Mucosa of descending colon (tissue), 3 donors: ENCODE measurements around the gene COQ8B. TPM values are rescaled to one million over a fixed set of nuclear protein-coding genes. Genes with fewer than 3 reads are reported as not detected.

Source experiments
- ATAC-seq: fragments of 200-7000 bp; cut with Tn5 transposase; one replicate; pipeline ENCODE4 v1.9.1; 2020; ENCODE audit warnings: mild to moderate bottlenecking, moderate library complexity
- DNase-seq, 3 donors: peaks; one replicate each; pipeline ENCODE4 v3.0.0-alpha.2; 2020
- H3K36me3 ChIP-seq: fragments of 200-600 bp; one replicate; pipeline ENCODE4 v1.8.0; 2021; ENCODE audit warnings: low read depth, mild to moderate bottlenecking
- H3K4me1 ChIP-seq: fragments of 200-600 bp; one replicate; pipeline ENCODE4 v1.8.0; 2021; ENCODE audit warnings: low read depth, mild to moderate bottlenecking
- H3K4me3 ChIP-seq: fragments of 200-600 bp; one replicate; pipeline ENCODE4 v1.8.0; 2021; ENCODE audit warnings: mild to moderate bottlenecking
- H3K9me3 ChIP-seq: fragments of 200-600 bp; one replicate; pipeline ENCODE4 v1.8.0; 2021; ENCODE audit warnings: mild to moderate bottlenecking
- intact Hi-C, 2 donors: fragments of 100-400 bp; cut with DNase I in 1 of 2; cut with micrococcal nuclease in 1 of 2; formaldehyde crosslinking; loops; one replicate each; pipeline versions ENCODE4 v1.11.0 to v1.11.1; 2022; cut with DNase I, micrococcal nuclease
- total RNA-seq, 3 donors: library from RNA; stranded (reverse); fragmentation: NEBNext Ultra II Directional in 2 of 3; extraction: Animal tissue kit (Norgen Biotek cat#: 25700) in 2 of 3; gene quantifications; one replicate each; pipeline versions ENCODE4 v1.2.1 to v1.2.4, GENCODE V29; 2021 to 2023
- TF ChIP-seq, protein P1 (sequence below): fragments of 200-600 bp; IDR thresholded peaks from one replicate; pipeline ENCODE4 v1.8.0; 2022; ENCODE audit warnings: antibody characterized with exemption, mild to moderate bottlenecking
- donor health status: DM: no; HTN: no; CAD: no; lungs with moderate emphysema.
- donor health status: DM: no; HTN: no; CAD: no.
- donor health status: DM: no; HTN: yes; CAD: no.

COQ8B gene
- total RNA-seq, 3 donors from 2014 or later = 29.9 to 49.2 (median 39.3) TPM

DNA sequence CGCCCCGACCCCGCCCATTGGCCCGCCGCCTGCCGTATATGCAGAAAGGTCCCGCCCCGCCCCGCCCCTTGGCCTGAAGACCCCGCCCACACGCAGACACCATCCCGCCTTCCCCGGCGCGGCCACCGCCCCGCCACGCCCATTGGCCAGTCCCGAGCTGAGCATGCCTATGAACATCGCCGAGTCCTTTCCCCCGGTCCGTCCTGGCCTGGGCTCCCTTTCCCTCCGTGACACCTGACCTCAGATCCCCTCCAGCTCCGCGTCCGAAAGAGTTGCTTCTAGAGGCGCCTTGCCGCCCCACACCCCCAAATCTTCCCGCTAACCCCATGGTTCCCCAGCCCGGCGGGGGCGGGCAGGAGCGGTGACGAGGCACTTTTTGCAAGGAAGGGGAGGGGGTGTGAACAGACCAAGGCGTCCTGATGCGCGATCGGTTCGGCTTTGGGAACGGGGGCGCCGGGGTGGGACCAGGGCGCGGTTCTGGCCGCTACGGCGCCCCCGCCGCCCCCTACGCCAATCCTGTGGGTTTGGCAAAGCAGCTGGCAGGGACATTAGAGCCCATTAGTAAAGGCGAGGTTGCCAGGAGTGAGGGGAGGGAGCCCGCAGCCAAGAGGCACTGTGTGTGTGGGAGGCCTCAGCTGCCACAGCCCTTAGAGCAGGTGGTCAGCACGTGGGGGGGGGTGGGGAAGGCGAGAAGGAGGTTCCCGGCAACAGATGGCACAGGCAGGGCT lies 25.8 kb downstream of the COQ8B start:
- H3K9me3 ChIP-seq = no peaks in the 10 kb centered on the region
- H3K36me3 ChIP-seq = no peaks in the 10 kb centered on the region
- H3K4me1 ChIP-seq = peaks cover 8% of the 10 kb centered on the region
- peak overlapping the region; percentile 11 for H3K4me3 ChIP-seq
- DNase-seq = peak; percentile 95 to 98 (median 96)
- ATAC-seq = peak; percentile 93
- intact Hi-C loops = no loop called here
- TF ChIP-seq, protein P1, sequence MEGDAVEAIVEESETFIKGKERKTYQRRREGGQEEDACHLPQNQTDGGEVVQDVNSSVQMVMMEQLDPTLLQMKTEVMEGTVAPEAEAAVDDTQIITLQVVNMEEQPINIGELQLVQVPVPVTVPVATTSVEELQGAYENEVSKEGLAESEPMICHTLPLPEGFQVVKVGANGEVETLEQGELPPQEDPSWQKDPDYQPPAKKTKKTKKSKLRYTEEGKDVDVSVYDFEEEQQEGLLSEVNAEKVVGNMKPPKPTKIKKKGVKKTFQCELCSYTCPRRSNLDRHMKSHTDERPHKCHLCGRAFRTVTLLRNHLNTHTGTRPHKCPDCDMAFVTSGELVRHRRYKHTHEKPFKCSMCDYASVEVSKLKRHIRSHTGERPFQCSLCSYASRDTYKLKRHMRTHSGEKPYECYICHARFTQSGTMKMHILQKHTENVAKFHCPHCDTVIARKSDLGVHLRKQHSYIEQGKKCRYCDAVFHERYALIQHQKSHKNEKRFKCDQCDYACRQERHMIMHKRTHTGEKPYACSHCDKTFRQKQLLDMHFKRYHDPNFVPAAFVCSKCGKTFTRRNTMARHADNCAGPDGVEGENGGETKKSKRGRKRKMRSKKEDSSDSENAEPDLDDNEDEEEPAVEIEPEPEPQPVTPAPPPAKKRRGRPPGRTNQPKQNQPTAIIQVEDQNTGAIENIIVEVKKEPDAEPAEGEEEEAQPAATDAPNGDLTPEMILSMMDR = no peak

DNA sequence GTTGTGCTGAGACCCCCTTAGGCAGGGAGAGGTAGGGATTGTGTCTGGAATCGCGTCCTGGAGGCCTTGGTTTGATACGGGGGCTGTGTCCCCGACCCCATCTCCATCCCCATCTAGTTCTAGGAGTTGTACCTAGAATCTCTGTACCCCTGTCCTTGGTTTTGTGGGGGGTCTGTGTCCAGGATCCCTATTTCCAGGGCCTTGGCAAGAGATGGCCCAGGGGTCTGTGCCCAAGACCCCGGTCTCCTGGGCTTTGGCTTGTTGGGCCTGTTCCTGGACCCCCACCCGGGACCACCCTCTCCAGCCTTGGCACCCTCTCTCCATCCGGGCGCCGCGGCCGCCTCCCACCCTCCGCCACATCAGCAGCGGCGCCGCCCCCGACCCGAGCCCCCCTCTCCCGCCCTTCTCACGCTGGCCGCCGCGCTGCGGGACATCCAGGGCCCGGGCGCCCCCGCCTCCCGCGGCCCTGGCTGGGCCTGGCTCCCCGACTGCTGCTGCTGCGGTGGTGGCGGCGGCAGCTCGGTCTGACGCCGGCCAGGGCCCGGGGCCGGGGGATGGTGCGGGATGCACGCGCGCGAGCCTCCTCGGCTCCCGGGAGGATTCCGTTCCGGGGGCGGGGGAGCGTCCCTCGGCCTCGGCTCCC lies 26.5 kb downstream of the COQ8B start, which contains the start of gene NUMBL:
TSS of gene NUMBL (minus strand) at position 602 of the 643 bp plus-strand sequence. CDS start at position 434, 168 bp downstream.
- peak in 1 of 3 donors; percentile 21 for DNase-seq
- Histone ChIP-seq H3K36me3 (no peaks in the 10 kb centered on the region), H3K4me3 (peak within 1 kb of the TSS; percentile 22), H3K9me3 (no peaks in the 10 kb centered on the region), H3K4me1 (peaks cover 13% of the 10 kb centered on the region)
- TF ChIP-seq, protein P1 = no peak
- intact Hi-C loops = no loop called here
- ATAC-seq = no peak

DNA sequence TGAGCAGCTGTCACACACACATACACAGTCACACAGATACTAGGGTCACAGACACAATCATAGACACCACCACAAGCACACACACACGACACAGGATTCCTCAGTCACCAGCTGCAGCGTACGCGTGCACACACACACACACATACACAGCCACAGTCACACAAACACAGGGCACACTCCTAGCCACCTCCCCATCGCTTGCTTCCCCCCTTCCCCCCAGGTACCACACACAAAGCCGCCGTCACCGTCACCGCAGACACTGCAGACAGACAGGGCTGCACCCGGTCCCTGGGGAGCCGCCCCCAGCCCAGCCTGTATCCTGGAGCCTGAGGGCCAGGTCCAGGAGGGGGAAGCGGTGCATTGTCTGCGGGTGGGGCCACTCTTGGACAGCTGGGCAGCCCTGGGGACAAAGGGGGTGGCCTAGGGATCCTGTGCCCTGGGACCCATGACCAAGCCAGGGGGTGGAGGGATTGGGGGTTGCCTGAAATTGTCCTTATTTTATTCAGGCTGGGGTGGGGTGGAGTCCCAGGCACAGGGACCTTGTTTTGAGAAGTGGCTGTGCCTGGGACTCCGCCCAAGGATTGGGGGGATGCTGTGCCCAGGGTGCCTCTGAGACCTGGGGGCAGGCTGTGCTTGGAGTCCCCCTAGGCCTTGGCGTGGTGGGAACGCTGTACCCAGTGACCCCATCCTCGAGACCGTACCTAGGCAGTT lies 27.2 kb downstream of the COQ8B start:
- peak in 2 of 3 donors; percentile 40 to 74 for DNase-seq
- Histone ChIP-seq H3K4me1 (peaks cover 13% of the 10 kb centered on the region), H3K4me3 (no peak overlapping the region), H3K36me3 (no peaks in the 10 kb centered on the region), H3K9me3 (no peaks in the 10 kb centered on the region)
- no peak for ATAC-seq
- intact Hi-C loops = no loop called here
- TF ChIP-seq, protein P1 = no peak

DNA sequence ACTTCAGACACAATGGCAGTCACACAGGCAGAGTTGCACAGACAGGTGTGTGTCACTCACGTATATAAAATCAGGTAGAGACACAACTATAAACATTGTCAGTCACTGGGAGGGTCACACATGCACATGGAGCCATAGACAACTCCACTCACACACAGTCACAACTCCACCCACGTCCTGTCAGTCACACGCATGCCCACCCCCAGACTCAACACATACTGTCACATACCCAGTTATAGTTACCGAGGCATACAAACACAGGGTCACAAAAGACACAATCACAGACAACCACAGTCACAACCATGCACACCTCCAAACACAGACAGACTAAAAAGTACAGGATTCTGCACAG lies 27.7 kb downstream of the COQ8B start:
- Histone ChIP-seq H3K4me1 (peaks cover 13% of the 10 kb centered on the region), H3K9me3 (no peaks in the 10 kb centered on the region), H3K4me3 (no peak overlapping the region), H3K36me3 (no peaks in the 10 kb centered on the region)
- TF ChIP-seq, protein P1 = no peak
- ATAC-seq = no peak
- no peak for DNase-seq
- intact Hi-C loops = no loop called here

DNA sequence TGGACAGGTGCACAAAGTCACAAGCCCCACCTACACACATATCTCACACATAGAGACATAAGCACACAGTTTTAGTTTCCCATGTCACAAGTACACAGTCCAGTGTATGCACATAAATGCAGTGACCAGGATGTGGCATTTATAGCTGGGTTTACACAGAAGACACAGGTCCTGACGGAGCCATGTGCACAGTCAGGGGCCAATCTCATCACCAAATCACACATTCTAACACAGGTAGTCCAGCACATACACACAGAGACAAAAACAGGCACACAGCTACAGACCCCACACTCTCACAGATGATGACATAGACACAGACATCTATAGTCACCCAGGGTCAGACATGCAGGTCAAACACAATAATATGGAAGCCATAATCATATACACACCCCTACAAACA lies 28.4 kb downstream of the COQ8B start:
- Histone ChIP-seq H3K4me3 (no peak overlapping the region), H3K36me3 (no peaks in the 10 kb centered on the region), H3K4me1 (peaks cover 13% of the 10 kb centered on the region), H3K9me3 (no peaks in the 10 kb centered on the region)
- intact Hi-C loops = no loop called here
- DNase-seq (no peak), ATAC-seq (no peak)
- TF ChIP-seq, protein P1 = no peak
